Heart left ventricle (tissue), 13 donors: ENCODE data around the gene NDUFAF2.

Experiments used
- POLR2A ChIP-seq, 2 donors: fragments of 450-650 bp; IDR thresholded peaks; one replicate each; pipeline ENCODE4 v1.6.1; 2017; ENCODE audit warnings: antibody characterized with exemption in 2 of 2, mild to moderate bottlenecking in 2 of 2, moderate library complexity in 2 of 2
- TF ChIP-seq, protein P1 (sequence below), 12 donors: fragments of 200-600 bp; sonication (generic) in 4 of 12; IDR thresholded peaks; one replicate each; pipeline versions ENCODE4 v1.5.0 to v1.8.0; 2018 to 2022; ENCODE audit warnings: antibody characterized with exemption in 12 of 12, mild to moderate bottlenecking in 5 of 12
- donor health status: ischemic (EF 13 %, LVEDD 7.1; RV severe dilation, severe dysfunction).
- donor health status: DM: no; HTN: yes; CAD: no.
- donor health status: DM: no; HTN: no; CAD: no.
- donor health status: ischemic (EF 25% LVEDD 6.9; RV normal size, moderate dysfunction).
- donor health status: ischemic (EF 25% LVEDD 5.7; RV mildly dilated, moderate dysfunction).
- donor health status: ischemic (EF 35%, LVEDD 5.7; RV mildly dilated, moderate dysfunction).
- donor health status: nonischemic (EF 11% LVEDD 7.7; RV severe dilation, severe dysfunction).
- donor health status: DM: yes; HTN: yes; CAD: no.
- donor health status: PGD.
- donor health status: ischemic (EF 29% LVEDD 5.4; RV normal size, mild dysfunction).
- donor health status: nonischemic (EF 23%, LVEDD 6.1; RV moderate dilation, normal function).

DNA sequence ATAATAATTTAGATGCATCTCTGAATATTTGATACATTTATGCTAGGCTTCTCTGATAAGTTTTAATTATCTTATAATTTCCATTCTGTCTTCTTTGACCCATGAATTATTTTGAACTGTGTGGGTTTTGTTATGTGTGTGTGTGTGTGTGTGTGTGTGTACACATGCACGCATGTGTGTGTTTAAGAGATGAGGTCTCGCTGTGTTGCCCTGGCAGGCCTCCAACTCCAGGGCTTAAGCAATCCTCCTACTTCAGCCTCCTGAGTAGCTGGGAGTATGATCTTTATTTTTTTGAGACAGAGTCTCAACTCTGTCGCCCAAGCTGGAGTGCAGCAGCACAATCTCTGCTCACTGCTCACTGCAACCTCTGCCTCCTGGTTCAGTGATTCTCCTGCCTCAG lies 75.4 kb downstream of the NDUFAF2 start:
- TF ChIP-seq POLR2A (IDR thresholded peaks at IDR 0.05) = no peak
- TF ChIP-seq, protein P1, sequence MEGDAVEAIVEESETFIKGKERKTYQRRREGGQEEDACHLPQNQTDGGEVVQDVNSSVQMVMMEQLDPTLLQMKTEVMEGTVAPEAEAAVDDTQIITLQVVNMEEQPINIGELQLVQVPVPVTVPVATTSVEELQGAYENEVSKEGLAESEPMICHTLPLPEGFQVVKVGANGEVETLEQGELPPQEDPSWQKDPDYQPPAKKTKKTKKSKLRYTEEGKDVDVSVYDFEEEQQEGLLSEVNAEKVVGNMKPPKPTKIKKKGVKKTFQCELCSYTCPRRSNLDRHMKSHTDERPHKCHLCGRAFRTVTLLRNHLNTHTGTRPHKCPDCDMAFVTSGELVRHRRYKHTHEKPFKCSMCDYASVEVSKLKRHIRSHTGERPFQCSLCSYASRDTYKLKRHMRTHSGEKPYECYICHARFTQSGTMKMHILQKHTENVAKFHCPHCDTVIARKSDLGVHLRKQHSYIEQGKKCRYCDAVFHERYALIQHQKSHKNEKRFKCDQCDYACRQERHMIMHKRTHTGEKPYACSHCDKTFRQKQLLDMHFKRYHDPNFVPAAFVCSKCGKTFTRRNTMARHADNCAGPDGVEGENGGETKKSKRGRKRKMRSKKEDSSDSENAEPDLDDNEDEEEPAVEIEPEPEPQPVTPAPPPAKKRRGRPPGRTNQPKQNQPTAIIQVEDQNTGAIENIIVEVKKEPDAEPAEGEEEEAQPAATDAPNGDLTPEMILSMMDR (IDR thresholded peaks at IDR 0.05) = no peak
